ENCODE results near the gene EPS8L2. TPM values are rescaled to one million over a fixed set of nuclear protein-coding genes. Genes with fewer than 3 reads are reported as not detected.

Gene EPS8L2
- total RNA-seq, 4 donors from 2014 or later: 29.1 to 48.0 (median 32.7) TPM

DNA sequence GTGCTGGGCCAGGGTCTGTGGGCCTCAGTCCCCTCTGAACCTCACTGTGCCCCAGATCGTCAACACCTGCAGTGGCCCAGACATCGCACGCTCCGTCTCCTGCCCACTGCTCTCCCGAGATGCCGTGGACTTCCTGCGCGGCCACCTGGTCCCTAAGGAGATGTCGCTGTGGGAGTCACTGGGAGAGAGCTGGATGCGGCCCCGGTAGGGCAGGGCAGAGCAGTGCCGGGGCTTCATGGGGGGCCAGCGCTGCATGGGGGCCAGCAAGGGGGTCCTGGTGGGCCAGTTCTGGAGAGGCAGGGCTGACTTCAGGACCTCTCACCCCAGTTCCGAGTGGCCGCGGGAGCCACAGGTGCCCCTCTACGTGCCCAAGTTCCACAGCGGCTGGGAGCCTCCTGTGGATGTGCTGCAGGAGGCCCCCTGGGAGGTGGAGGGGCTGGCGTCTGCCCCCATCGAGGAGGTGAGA, 16.3 kb downstream of the EPS8L2 start:
- peaks cover 0 to 51% (median 29%) of the 10 kb centered on the region in 4 donors for H3K4me1 ChIP-seq
- no peak for DNase-seq (ENCODE audit: low spot score in 2 of 2)

DNA sequence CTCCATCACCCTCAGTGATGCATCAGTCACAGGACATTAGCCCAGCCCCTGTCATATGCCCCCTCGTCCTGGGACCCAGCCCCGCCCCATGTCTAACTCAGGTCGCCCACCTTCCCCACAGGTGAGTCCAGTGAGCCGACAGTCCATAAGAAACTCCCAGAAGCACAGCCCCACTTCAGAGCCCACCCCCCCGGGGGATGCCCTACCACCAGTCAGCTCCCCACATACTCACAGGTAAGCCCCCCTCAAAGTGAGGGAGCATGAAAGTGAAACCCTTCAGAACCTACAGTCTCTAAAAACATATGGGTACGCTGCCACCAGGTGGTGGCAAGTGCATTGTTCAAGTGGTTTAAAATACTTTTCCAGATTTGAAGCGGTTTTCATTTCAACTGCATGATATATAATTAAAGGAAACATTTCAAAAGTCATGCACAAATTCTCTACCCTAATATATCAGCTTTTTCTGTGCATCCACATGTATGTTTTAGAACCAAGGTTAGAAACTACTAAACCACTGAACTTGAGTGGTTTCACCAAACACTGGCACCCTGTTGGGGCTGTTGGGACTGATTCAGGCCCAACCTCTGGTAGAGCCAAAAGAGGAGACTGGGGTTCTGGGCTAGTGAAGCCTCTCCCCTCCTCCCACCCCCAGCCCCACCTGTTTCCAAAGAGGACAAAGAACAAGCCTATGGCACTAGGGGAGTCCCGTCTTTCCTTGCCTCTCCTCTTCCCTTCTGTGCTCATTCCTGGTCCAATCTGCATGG, 17.3 kb downstream of the EPS8L2 start:
- Histone ChIP-seq H3K4me1 (peaks cover 0 to 60% (median 38%) of the 10 kb centered on the region in 4 donors), H3K4me3 (no peak overlapping the region), H3K9me3 (no peaks in the 10 kb centered on the region), H3K36me3 (peaks cover 0 to 19% (median 0%) of the 10 kb centered on the region in 3 donors), H3K27ac (no peak overlapping the region), H3K27me3 (peaks cover 0 to 50% of the 10 kb centered on the region in 2 donors)
- DNase-seq (ENCODE audit: low spot score in 2 of 2): peak in 1 of 2 donors; percentile 61
- 53 to 54% methylated on average over 3 to 8 of the region's 8 CpGs for WGBS, 2 donors
- no peak for TF ChIP-seq POLR2A (IDR thresholded peaks at IDR 0.05)
- TF ChIP-seq, protein P1, sequence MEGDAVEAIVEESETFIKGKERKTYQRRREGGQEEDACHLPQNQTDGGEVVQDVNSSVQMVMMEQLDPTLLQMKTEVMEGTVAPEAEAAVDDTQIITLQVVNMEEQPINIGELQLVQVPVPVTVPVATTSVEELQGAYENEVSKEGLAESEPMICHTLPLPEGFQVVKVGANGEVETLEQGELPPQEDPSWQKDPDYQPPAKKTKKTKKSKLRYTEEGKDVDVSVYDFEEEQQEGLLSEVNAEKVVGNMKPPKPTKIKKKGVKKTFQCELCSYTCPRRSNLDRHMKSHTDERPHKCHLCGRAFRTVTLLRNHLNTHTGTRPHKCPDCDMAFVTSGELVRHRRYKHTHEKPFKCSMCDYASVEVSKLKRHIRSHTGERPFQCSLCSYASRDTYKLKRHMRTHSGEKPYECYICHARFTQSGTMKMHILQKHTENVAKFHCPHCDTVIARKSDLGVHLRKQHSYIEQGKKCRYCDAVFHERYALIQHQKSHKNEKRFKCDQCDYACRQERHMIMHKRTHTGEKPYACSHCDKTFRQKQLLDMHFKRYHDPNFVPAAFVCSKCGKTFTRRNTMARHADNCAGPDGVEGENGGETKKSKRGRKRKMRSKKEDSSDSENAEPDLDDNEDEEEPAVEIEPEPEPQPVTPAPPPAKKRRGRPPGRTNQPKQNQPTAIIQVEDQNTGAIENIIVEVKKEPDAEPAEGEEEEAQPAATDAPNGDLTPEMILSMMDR (IDR thresholded peaks at IDR 0.05): peak; percentile 45 to 72 (median 58)
- peak in 1 of 2 donors; percentile 15 for TF ChIP-seq EP300 (IDR thresholded peaks at IDR 0.05)

More for the DNA sequence above, 16.3 kb downstream of the EPS8L2 start:
- no peak overlapping the region for H3K27ac ChIP-seq
- TF ChIP-seq EP300 (IDR thresholded peaks at IDR 0.05): no peak
- TF ChIP-seq, protein P1 (IDR thresholded peaks at IDR 0.05): no peak
- TF ChIP-seq POLR2A (IDR thresholded peaks at IDR 0.05): no peak
- no peak overlapping the region for H3K4me3 ChIP-seq
- H3K36me3 ChIP-seq: peaks cover 0 to 19% (median 0%) of the 10 kb centered on the region in 3 donors
- H3K27me3 ChIP-seq: peaks cover 0 to 50% of the 10 kb centered on the region in 2 donors
- H3K9me3 ChIP-seq: no peaks in the 10 kb centered on the region
- WGBS, 2 donors: 67 to 86% methylated on average over 4 to 16 of the region's 20 CpGs

DNA sequence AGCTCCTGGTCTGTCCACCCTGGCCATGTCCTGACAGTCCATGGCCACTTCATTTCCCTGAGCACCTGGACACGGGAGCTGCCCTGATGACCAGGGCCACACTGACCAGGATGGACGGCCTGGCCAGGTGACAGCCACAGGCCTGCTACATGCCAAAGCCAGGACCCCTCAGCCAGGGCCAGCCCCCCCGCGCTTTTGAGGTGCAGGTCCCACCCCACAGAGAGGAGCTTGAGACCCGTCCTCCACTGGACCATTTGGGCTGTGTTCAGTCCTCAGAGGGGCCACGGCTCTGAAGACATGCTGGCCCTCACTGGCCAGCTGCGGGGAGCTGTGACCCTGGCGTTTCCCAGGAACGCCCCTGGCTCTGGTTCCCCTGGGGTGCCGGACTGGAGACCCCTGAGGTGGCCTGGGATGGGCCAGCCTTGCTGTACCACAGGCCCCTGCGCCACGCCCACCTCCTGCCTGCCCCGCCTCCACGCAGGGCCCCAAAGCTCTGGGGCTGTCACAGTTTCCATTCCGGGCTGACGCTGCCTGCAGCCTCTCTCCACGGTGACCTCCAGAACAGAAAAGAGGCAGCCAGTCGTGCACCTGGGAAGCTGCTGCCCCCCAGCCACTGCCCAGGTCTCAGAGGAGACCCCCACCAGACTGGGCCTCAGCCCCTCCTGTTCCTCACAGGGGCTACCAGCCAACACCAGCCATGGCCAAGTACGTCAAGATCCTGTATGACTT, 18.2 kb downstream of the EPS8L2 start:
- Histone ChIP-seq H3K4me1 (peaks cover 0 to 69% (median 47%) of the 10 kb centered on the region in 4 donors), H3K27me3 (peaks cover 0 to 50% of the 10 kb centered on the region in 2 donors), H3K36me3 (peaks cover 0 to 19% (median 0%) of the 10 kb centered on the region in 3 donors), H3K9me3 (no peaks in the 10 kb centered on the region), H3K4me3 (no peak overlapping the region), H3K27ac (no peak overlapping the region)
- TF ChIP-seq POLR2A (IDR thresholded peaks at IDR 0.05): no peak
- WGBS, 2 donors: 68 to 78% methylated on average over 10 to 13 of the region's 19 CpGs
- no peak for DNase-seq (ENCODE audit: low spot score in 2 of 2)

DNA sequence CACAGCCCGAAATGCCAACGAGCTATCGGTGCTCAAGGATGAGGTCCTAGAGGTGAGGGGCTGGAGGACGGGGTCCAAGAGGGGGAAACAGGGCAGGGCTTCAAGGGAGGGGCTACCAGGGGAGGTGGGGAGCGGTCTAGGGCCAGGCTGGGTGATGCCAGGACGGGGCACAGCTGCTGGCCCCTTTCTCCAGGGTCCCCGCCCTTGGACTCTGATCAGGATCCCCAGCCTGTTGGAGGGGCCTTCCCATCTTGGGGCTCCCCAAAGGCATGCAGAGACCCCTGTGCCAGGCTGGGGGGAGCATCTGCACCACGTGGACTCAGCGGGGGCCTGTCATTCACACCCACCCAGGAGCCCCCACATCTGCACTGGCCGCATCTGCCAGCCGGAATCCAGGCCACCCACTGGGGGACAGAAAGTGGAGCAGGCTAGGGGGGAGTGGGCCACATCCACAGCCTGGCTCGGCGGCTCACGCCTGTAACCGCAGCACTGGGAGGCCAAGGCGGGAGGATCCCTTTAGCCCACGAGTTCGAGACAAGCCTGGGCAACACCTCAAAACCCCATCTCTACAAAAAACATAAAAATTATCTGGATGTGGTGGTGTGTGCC, 18.9 kb downstream of the EPS8L2 start:
- peaks cover 0 to 19% (median 0%) of the 10 kb centered on the region in 3 donors for H3K36me3 ChIP-seq
- H3K27me3 ChIP-seq: peaks cover 0 to 49% of the 10 kb centered on the region in 2 donors
- WGBS, 2 donors: 72 to 76% methylated on average over 13 to 18 of the region's 18 CpGs

More for the DNA sequence above, 18.9 kb downstream of the EPS8L2 start:
- no peak overlapping the region for H3K4me3 ChIP-seq
- no peak for DNase-seq (ENCODE audit: low spot score in 2 of 2)
- TF ChIP-seq POLR2A (IDR thresholded peaks at IDR 0.05): no peak
- TF ChIP-seq, protein P1 (IDR thresholded peaks at IDR 0.05): no peak
- peaks cover 0 to 75% (median 51%) of the 10 kb centered on the region in 4 donors for H3K4me1 ChIP-seq
- H3K9me3 ChIP-seq: no peaks in the 10 kb centered on the region
- no peak overlapping the region for H3K27ac ChIP-seq
